Esophagus squamous epithelium (tissue), 4 donors: ENCODE measurements around the gene KCNB1.

Experiments
- POLR2A ChIP-seq, 4 donors: fragments of 450-650 bp; IDR thresholded peaks; one replicate each; pipeline ENCODE4 v1.6.1; 2017; ENCODE audit warnings: antibody characterized with exemption in 4 of 4, mild to moderate bottlenecking in 4 of 4, moderate library complexity in 3 of 4
- TF ChIP-seq, protein P1 (sequence below), 6 experiments: fragments of 450-650 bp in 4 of 6; fragments of 200-600 bp in 2 of 6; sonication (generic) in 2 of 6; IDR thresholded peaks; one replicate each; pipeline ENCODE4 v1.5.1; 2016 to 2019; ENCODE audit warnings: antibody characterized with exemption in 6 of 6, mild to moderate bottlenecking in 4 of 6, moderate library complexity in 4 of 6

- TF ChIP-seq, protein P1, sequence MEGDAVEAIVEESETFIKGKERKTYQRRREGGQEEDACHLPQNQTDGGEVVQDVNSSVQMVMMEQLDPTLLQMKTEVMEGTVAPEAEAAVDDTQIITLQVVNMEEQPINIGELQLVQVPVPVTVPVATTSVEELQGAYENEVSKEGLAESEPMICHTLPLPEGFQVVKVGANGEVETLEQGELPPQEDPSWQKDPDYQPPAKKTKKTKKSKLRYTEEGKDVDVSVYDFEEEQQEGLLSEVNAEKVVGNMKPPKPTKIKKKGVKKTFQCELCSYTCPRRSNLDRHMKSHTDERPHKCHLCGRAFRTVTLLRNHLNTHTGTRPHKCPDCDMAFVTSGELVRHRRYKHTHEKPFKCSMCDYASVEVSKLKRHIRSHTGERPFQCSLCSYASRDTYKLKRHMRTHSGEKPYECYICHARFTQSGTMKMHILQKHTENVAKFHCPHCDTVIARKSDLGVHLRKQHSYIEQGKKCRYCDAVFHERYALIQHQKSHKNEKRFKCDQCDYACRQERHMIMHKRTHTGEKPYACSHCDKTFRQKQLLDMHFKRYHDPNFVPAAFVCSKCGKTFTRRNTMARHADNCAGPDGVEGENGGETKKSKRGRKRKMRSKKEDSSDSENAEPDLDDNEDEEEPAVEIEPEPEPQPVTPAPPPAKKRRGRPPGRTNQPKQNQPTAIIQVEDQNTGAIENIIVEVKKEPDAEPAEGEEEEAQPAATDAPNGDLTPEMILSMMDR (IDR thresholded peaks at IDR 0.05) = no peak
- no peak for TF ChIP-seq POLR2A (IDR thresholded peaks at IDR 0.05)
Observed at GRCh38 chr20:49336786-49337185, 145.7 kb downstream of the KCNB1 start.
